HPDE6-E6E7 (cell line): ENCODE results near the gene GNB4.

Source experiments
- DNase-seq: peaks from one replicate; pipeline ENCODE4 v3.0.0; 2011; ENCODE audit warnings: missing footprints; ENCODE audit errors: extremely low spot score

Gene GNB4

DNA sequence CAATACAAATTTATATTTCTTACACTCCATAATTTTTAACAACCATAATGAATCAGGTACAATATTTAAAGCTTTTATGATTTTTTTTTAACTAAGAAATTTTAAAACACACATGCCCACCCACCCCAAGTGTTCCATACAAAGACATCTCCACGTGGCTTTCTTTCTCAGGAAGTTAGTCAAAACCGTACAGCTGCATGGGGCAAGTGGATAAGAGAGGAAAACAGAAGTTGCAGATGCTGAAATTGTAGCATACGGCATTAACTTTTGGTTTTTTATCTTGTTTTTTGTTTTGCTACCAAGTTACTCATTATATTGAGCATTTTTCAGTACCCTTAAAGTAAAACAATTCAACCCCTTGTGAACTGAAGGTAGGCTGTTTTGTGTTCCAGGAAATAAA lies 14.8 kb downstream of the GNB4 start:
- no peak for DNase-seq

DNA sequence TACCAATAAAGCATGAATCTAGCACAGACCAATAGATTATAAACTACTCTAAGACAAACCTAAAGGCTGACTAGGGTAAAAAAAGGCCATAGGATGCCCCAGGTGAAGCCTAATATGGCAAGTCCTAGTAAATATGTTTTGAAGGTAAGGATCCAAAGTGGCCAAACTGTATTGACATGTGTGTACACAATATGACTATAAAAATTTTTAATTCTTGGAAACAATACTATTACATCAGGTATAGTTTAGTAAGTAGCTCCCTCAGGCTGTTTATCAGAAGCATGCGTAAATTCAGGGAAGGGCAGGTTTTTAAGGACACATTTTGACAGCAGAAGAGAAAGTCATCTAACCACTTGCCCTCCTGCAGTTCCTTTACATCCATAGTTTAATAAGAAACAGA lies 18.8 kb downstream of the GNB4 start:
- no peak for DNase-seq

DNA sequence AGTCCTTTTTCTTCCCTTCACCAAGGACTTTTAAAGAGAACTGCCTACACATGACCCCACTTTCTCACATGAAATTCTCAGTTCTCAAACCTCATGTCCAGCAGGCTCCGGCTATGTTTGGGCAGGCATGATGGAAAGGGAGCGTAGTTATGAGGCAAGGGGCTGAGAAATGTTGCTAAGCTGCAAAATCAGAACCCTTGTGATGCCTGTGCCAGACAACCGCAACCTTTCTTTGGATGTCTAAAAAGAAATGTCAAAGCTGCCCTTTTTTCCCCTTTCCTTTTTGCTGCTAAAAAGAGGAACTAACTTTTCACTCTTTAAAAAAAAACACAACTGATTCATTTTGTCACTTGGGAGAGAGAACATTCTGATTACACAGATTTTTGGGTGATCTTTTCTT lies 19.2 kb downstream of the GNB4 start:
- no peak for DNase-seq

DNA sequence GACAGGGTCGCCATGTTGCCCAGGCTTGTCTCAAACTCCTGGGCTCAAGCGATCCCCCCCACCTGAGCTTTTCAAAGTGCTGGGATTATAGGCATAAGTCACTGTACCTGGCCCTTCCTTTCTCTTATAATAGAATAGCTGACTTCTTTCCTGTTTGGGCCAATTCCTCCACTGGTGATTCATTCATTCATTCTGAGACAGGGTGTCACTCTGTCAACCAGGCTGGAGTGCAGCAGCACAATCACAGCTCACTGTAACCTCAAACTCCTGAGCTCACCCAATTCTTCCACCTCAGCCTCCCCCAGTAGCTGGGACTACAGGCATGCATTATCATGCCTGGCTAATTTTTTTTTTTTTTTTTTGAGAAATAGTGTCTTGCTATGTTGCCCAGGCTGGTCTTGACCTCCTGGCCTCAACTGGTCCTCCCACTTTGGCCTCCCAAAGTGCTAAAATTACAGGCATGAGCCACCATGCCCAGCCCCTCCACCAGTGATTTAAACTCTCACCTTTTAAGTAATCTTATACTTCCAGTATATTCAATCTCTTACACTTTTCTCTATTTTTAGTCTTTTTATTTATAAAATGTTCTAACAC lies 20.9 kb downstream of the GNB4 start:
- no peak for DNase-seq

DNA sequence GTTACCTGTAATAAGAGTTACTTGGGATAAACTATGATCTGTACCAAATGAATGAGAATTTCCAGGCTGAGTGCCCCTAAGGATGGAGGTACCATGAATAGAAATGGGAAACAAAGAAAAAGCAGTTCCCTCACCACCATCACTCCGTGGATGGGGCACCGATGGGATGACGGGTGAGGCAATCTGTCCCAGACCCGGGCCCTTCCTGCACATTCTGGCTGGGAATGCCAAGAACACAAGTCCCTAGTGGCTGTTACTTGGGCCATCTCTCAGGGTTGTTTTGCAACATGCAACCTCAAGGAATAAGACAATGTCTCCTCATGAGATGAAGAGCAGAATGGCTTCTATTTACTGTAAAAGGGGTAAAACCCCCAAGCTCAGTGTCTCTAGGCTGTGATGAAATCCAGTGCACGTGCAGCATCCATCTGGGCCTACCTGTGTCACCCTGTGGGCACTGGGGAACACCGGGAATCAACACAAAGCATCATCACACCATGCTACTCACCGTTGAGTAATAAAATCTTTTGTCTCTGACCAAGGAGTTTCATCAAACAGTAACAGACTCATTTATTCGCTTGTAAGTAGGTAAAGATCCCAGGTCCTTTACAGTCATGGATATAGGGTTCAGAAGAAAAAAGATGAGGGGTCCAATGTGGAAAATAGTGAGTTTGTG lies 22.3 kb downstream of the GNB4 start:
- no peak for DNase-seq

DNA sequence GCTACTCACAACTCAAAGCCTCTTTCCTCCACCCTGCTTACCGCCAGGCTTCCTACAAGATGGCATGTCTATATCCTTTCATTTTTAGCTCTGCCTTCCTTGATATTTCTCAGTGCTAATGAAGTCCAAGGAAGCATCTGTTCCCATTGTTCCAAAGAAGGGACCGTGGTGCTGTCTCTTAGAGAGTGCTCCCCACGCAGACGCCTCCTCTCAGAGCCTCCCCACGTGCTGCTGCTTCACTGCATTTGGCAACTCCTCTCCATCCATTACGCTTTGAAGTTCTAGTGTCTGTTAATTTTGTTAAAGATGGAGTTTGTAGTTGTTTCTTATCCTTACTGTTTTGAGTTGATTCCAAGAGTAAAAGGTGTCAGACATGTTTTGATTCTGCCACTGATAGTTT lies 26.2 kb downstream of the GNB4 start:
- no peak for DNase-seq

DNA sequence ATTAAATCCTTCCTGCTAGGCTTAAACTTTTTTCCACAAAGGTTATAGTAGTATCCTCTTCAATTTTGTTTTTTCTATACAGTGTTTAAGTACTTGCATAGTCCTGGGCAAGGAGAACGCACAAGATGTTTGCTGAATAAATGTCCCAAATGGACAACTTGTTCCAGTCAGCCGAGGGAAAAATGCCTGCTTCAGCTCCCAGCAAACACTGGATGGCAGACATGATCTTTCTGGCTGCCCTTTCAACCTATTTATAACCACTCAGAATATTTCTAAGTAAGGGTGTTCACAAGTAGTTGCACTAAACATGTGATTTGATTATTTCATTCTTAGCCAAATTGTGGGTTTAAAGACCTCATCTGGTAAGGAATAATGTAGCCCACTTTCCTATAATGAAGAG lies 29.8 kb downstream of the GNB4 start:
- no peak for DNase-seq

DNA sequence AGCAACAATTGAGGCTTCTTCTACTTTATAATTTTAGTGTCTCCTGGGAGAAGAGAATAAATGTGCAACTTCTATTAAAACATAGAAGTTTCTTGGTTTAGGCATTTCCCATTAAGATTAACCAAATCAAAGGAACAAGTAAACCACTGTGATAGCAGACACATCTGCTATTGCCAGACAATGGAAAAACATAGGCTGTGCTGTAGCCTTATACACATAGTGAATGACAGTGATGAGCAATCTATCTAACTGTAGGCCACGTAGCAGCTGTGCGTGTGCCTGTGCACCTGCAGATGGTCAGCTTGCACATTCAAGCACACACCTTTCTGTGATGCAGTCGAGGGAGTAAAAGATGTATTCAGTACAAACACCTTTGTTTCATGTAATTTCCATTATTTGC lies 32.7 kb downstream of the GNB4 start:
- DNase-seq = no peak

DNA sequence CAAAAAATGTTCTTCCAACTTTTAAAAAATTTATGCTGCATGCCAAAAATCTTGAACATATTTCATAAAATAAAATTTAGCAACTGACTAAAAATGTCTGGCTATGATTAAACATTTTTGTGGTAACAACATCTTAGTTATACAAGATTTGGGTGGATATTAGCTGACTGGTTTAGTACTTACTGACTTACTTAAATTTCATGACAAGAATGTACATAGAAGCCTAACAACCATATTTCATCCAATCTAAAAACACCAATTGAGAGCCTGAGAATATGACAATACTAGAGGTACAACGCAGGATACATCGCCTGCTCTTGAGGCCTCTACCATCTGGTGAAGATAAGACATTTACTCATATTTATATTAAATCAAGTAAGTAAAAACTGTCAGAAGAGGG lies 34.6 kb downstream of the GNB4 start:
- no peak for DNase-seq

DNA sequence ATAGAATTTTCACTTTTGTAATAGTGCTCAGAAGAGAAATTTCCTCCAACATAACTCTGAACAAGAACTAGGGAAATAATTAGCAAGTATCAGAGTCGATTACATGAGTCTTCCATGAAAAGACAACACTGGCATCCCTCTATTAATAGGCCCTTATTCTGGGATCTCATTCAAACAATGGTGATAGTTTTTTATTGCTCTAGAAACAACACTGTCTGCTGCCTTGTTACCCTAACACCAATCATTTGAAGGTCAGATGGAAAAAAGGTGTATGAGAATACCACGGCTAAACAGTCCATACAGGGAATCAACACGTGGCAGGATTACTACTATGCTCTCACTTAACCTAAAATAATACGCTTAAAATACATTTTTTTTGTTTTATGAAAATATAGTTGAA lies 35.9 kb downstream of the GNB4 start:
- DNase-seq = no peak

DNA sequence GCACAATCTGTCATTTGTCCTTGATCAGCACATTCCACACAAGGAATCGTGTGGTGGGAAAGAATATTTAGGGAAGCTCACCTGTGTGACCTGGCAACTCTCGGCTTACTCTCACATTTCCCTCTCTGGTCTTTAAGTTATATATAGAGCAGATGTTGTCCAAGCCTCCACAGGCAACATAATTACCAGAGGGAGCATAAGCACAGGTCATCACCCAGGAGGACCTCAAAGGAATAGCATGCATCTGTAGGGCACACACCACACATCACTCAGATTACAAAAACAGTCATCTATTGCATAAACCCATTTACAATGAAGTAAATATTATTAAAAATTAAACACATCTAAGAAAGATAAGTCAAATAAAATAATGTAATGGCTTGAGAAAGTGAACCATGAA lies 36.5 kb downstream of the GNB4 start:
- no peak for DNase-seq

DNA sequence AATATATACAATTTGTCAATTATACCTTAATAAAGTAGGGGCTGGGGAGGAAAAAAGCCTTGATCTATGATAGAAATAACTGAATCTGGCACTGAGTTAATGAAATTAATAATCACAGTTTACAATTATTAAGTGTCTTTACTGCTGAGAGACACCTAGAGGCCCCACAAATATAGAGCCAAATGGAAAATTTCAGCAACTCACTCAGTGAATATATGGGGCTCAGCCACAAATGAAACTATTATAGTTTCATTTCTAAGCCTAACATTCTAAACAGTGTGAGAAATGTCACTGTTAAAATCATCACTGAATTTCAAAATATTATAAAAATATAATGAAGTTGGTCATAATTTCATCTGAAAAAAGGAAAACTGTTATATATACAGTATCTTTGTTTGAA lies 40.3 kb downstream of the GNB4 start:
- no peak for DNase-seq

DNA sequence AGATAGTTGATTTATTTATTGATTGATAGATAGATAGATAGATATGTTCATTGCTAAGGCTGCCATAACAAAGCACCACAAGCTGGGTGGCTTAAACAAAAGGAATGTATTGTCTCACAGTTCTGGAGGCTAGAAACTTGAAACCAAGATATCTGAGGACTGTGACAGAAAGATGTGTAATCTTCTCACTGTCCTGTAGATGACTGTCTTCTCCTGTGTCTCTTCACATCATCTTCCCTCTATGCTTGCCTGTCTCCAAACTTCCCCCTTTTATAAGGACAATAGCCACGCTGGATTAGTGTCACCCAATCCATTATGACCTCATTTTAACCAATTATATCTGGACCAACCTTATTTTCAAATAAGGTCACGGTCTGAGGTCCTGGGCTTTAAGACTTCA lies 40.9 kb downstream of the GNB4 start:
- DNase-seq = no peak

DNA sequence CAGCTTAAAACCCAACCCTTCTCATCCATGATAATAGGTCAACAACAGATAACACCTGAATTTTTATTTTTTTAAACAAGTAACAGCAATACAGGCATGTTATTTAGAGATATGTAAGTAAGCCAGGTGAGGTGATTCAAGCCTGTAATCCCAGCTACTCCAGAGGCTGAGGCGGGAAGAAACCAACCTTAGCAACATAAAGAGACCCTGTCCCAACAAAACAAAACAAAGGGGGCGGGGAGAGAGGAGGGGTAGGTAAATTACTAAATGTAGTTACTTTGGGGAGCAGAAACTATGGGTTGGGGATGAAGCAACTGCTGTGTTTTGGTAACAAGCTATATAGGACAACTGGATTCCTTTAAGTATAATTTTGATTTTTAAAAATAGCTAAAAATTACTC lies 47.0 kb downstream of the GNB4 start:
- DNase-seq = no peak

DNA sequence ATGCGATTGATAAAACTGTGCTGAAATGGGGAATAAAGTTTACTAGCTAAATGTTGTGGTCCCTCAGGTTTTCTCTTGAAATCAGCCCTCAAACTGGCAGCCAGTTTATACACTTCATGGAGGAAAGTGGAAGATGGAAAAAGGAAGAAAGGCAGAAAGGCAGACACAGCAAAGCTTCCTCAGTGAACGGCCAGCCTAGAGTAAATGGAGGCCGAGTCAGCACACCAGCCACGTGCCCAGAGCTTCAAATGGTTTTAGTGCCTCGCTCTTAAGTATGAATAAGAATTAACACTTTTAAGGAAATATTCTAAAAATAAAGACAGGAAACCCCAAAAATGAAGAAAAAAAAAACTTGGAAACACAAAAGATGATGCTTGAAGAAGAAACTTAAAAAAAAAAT lies 48.3 kb downstream of the GNB4 start:
- no peak for DNase-seq

DNA sequence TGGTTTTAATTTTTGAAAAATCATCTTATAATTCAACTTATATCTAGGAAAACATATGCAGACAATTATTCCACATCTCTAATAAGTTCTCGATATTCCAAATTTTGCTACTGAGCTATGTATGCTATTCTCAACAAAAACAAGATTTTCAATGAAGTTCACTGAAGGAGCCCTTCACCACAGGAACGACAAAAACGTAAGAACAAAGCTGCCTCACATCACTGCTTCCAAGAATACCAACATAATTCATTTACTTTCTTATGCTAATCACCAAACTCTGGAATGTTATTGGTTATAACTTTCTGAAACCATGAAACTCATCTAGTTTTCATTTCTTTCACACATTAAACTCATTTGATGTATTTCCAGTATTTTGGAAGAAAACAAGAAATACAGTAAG lies 49.7 kb downstream of the GNB4 start:
- DNase-seq = no peak

DNA sequence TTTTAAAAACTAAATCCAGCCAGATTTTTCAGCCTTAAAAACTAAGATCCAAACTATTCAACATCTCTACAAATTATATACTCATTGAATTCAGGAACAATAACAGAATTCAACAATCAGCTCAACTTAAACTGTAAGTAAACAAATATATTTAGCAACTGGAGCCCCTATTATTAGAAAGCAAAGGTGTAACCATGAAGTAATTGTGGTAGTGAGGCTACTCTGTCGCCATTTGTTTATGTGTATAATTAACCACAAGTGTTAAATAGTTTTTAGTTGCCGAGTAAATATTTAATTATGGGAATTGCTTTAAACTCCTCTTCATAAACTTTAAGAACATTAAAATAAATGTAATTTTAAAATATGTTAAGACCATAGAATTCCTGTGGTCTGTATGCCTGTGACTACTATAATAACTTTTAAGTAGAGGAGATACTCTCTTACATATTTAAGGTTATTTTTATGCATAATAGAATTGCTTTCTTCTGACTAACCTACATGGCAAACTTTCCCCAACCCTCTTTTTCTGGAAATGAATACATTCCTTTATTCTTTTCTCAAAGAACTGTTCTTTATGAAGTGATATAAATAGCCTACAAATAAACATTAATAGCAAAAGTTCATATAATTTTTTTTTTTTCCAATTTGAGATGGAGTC lies 52.6 kb downstream of the GNB4 start:
- DNase-seq = no peak

DNA sequence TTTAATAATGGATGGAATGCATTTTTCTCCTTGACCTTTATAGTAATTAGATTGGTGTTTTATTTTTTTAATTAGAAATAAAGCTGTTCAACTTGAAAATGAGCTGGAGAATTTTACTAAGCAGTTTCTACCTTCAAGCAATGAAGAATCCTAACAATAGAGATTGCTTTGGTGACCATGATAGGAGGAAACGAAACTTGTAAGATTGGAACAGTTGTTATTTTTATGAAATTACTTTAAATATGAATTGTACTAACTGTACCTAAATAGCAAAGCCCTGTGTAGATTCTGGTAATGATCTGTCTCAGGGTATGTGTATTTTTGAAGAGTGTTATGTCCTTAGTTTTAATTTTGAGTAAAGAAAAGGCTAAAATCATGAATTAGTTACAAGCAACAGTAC lies 59.4 kb downstream of the GNB4 start:
- no peak for DNase-seq

DNA sequence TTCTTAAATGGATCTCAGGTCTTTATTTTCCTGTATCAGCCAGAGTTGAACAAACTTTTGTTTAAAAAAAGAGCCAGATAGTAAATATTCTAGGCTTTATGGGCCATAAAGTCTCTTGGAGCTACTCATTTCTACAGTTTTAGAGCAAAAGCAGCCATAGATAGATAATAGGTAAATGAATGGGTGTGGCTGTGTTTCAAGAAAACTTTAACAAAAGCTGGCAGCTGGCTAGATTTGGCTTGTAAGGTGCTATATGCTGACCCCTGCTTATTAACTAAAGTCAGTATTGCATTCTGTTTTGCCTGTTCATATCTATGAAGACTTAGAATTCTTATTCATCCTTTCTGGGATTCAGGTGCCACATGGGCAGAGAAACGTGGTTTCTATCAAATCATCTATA lies 74.8 kb downstream of the GNB4 start:
- no peak for DNase-seq

DNA sequence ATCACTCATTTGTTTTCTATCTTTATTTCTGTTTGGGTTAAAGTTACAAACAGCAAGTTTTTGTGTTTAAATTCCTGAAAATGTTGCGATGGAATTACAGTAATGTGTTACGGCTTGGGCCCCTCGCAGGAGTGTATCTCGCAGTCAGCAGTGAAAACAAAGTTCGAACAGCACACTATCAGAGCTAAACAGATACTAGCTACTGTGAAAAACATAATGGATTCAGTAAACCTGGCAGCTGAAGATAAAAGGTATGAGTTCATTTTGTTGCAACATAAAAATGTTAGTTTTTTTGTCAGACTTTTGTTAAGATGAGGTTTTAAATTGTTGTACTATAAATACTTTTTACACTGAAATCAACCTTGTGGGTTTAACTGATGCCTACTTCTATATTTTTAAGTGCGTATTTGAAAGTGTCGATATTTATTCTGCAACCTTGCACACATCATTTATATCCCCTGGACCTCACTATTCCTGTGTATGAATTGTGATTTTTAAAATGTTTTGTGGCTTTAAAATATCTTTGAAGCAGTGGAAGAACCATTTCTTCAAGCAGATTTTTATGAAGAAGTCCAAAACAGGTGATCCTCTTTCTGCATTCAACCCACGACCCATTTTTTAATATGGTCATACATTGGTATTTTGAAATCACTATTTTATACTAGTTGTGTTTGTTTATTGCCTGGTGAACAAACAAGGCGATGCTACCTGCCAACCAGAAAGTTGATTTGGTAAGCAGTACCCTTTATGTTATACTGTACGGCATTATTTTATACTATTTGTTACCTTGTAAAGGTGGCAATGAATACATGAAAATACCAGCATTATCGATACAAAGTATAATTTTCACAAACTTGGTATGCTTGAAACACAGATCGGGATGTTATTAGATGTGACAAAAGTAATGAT lies 75.9 kb downstream of the GNB4 start:
- no peak for DNase-seq

DNA sequence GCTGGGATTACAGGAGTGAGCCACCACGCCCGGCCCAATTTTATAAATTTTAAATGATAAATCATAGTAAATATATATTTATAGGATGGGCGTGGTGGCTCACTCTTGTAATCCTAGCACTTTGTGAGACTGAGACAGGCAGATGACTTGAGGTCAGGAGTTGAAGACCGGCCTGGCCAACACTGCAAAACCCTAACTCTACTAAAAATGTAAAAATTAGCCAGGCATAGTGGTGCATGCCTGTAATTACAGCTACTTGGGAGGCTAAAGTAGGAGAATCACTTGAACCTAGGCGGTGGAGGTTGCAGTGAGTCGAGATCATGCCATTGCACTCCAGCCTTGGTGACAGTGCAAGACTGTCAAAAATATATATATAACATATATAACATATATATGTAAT lies 77.3 kb downstream of the GNB4 start:
- no peak for DNase-seq

DNA sequence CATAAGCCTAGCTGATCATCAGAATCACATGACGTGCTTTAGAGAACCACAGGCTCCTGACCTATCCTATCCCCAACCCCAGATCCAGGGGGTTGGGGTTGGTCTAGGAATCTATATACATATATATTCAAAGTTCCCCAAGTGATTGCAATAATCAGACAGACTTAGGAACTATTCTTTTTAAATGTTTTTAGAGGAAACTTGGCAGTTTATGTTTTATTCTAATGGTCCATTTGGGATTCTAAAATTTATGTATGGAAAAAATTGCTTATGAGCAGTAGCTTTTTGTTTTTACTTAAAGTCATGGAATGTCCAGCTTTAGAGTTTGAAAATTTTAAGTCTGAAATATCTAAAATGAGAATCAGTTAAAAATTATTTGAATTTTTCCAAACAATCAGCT lies 81.6 kb downstream of the GNB4 start:
- no peak for DNase-seq

DNA sequence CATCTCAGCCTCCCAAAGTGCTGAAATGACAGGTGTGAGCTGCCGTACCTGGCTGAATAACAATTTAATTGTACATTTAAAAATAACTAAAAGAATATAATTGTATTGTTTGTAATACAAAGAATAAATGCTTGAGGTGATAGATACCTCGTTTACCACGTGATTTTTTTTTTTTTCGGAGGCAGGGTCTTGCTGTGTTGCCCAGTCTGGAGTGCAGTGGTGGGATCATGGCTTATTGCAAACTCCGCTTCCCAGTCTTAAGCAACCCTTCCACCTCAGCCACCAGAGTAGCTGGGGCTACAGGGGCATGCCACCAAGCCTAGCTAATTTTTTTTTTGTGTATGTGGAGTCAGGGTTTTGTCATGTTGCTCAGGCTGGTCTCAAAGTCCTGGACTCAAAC lies 87.9 kb downstream of the GNB4 start:
- no peak for DNase-seq
